NOMO-1 treated with dmso at 0.1 percent for 144 hours (cell line): ENCODE results near the gene LRRC47.
"Not testable (repeated sequence)": the region's sequence is repeated elsewhere in the genome, so short reads cannot be mapped to it uniquely, and the experiment has no call there.

Experiments
- DNase-seq: peaks from one replicate; lab custom pipeline; 2025; ENCODE audit not compliant: unreplicated experiment; lab: John Stamatoyannopoulos, UW

Gene LRRC47

GRCh38 chr1:3748316-3748900 lies 47.9 kb downstream of the LRRC47 start:
- not testable (repeated sequence) for DNase-seq

GRCh38 chr1:3747903-3748302 lies 48.4 kb downstream of the LRRC47 start:
- no peak for DNase-seq

- DNase-seq, result no peak
Observed at GRCh38 chr1:3747522-3747848, 48.8 kb downstream of the LRRC47 start.

- DNase-seq, result peak; percentile 53
Observed at GRCh38 chr1:3746830-3747521, 49.3 kb downstream of the LRRC47 start.

- DNase-seq, result no peak
Observed at GRCh38 chr1:3746389-3746829, 49.9 kb downstream of the LRRC47 start.

- no peak for DNase-seq
Observed at GRCh38 chr1:3745590-3746381, 50.5 kb downstream of the LRRC47 start.

GRCh38 chr1:3745071-3745470 lies 51.2 kb downstream of the LRRC47 start:
- DNase-seq, result no peak

- no peak for DNase-seq
Observed at GRCh38 chr1:3744646-3745045, 51.7 kb downstream of the LRRC47 start.

GRCh38 chr1:3743826-3744225 lies 52.5 kb downstream of the LRRC47 start:
- no peak for DNase-seq

- no peak for DNase-seq
Observed at GRCh38 chr1:3743421-3743820, 52.9 kb downstream of the LRRC47 start.

GRCh38 chr1:3742439-3743298 lies 53.6 kb downstream of the LRRC47 start:
- no peak for DNase-seq

GRCh38 chr1:3741566-3742438 lies 54.5 kb downstream of the LRRC47 start:
- DNase-seq, result no peak

GRCh38 chr1:3740752-3741151 lies 55.5 kb downstream of the LRRC47 start:
- DNase-seq, result no peak

GRCh38 chr1:3740042-3740441 lies 56.3 kb downstream of the LRRC47 start:
- DNase-seq, result no peak

GRCh38 chr1:3738943-3739342 lies 57.4 kb downstream of the LRRC47 start:
- DNase-seq, result no peak

GRCh38 chr1:3736708-3737107 lies 59.6 kb downstream of the LRRC47 start:
- no peak for DNase-seq

- no peak for DNase-seq
Observed at GRCh38 chr1:3736131-3736561, 60.2 kb downstream of the LRRC47 start.

GRCh38 chr1:3735688-3736087 lies 60.6 kb downstream of the LRRC47 start:
- DNase-seq, result no peak

GRCh38 chr1:3735027-3735681 lies 61.1 kb downstream of the LRRC47 start:
- no peak for DNase-seq

GRCh38 chr1:3734602-3735001 lies 61.7 kb downstream of the LRRC47 start:
- DNase-seq, result no peak
